Loucy (cell line): ENCODE data around the gene TMEM82.

Experiments used
- H2AFZ ChIP-seq: fragments of 200-600 bp; sonication (generic); 2 replicates; pipeline ENCODE4 v1.6.0; 2016; ENCODE audit warnings: antibody characterized with exemption, mild to moderate bottlenecking, low read length, moderate library complexity
- H3F3A ChIP-seq: fragments of 200-600 bp; 2 replicates; pipeline ENCODE4 v1.6.0; 2016; ENCODE audit warnings: antibody characterized with exemption, low read depth, mild to moderate bottlenecking
- H3K27me3 ChIP-seq: fragments of 200-600 bp; sonication (generic); 2 replicates; pipeline ENCODE4 v1.6.1; 2014; ENCODE audit warnings: low read length, mild to moderate bottlenecking; ENCODE audit not compliant: insufficient read depth, poor library complexity, severe bottlenecking
- H3K36me3 ChIP-seq: fragments of 200-600 bp; sonication (generic); 2 replicates; pipeline ENCODE4 v1.6.1; 2016; ENCODE audit warnings: low read length; ENCODE audit not compliant: insufficient read depth
- H3K4me1 ChIP-seq: fragments of 200-600 bp; sonication (generic); 2 replicates; pipeline ENCODE4 v1.5.1; 2014; ENCODE audit warnings: low read length, mild to moderate bottlenecking; ENCODE audit not compliant: insufficient read depth, poor library complexity, severe bottlenecking
- H3K4me2 ChIP-seq: fragments of 200-600 bp; sonication (generic); 2 replicates; pipeline ENCODE4 v1.6.0; 2014; ENCODE audit warnings: antibody characterized with exemption, low read length, low read depth, mild to moderate bottlenecking; ENCODE audit not compliant: poor library complexity, severe bottlenecking
- H3K4me3 ChIP-seq: fragments of 200-600 bp; sonication (generic); 2 replicates; pipeline ENCODE4 v1.5.1; 2014; ENCODE audit warnings: low read length, mild to moderate bottlenecking, mixed read lengths; ENCODE audit not compliant: poor library complexity, severe bottlenecking
- H3K79me2 ChIP-seq: fragments of 200-600 bp; sonication (generic); 2 replicates; pipeline ENCODE4 v1.6.1; 2014; ENCODE audit warnings: low read length; ENCODE audit not compliant: insufficient read depth
- H3K9ac ChIP-seq: fragments of 200-600 bp; sonication (generic); 2 replicates; pipeline ENCODE4 v1.6.0; 2014; ENCODE audit warnings: mild to moderate bottlenecking, low read depth, low read length, moderate library complexity; ENCODE audit not compliant: poor library complexity, severe bottlenecking
- H3K9me2 ChIP-seq: fragments of 200-600 bp; sonication (generic); replicated peaks from 2 replicates; pipeline ENCODE4 v1.6.1; 2016; ENCODE audit warnings: low read depth, low read length, mixed read lengths
- H3K9me3 ChIP-seq: fragments of 200-600 bp; sonication (generic); 2 replicates; pipeline ENCODE4 v1.6.1; 2014; ENCODE audit warnings: mild to moderate bottlenecking, antibody characterized with exemption, low read length, low read depth; ENCODE audit not compliant: insufficient read depth
- H4K20me1 ChIP-seq: fragments of 200-600 bp; sonication (generic); 2 replicates; pipeline ENCODE4 v1.6.0; 2014; ENCODE audit warnings: antibody characterized with exemption, low read length, mild to moderate bottlenecking; ENCODE audit not compliant: insufficient read depth, poor library complexity, severe bottlenecking
- EZH2phosphoT487 ChIP-seq: fragments of 200-600 bp; IDR thresholded peaks from 2 replicates; pipeline ENCODE4 v1.6.1; 2018; ENCODE audit warnings: antibody characterized with exemption, mild to moderate bottlenecking, moderate library complexity, borderline replicate concordance
- TF ChIP-seq, protein P1 (sequence below): fragments of 200-600 bp; sonication (generic); conservative IDR thresholded peaks from 2 replicates; pipeline ENCODE4 v1.5.1; 2014; ENCODE audit warnings: mild to moderate bottlenecking, antibody characterized with exemption, low read length

TMEM82 gene

DNA sequence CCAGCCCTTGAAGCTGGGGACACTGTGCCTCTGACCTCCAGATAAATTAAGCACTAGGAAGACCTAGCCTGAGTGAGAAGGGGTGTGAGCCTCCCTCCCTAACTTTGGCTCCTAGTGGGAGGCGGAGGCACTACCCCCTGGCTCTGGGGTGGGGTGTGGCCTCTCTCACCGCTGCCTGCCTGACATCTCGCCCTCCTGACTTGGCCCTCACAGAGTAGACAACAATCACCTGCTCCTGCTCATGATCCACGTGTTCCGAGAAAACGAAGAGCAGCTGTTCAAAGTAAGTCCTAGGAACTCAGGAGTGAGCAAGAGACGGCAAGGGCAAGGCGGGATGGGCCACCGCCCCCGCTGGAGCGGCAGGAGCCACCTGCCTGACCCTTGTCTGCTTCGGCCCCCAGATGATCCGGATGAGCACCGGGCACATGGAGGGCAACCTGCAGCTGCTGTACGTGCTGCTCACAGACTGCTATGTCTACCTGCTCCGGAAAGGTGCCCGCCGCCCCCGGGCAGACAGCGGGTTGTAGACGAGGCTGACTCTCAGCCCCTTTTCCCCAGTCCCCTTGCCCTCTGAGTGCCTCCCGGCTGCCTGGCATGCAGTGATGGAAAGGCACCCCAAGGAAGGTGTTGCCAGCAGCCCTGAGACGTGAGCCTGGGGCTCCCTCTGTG is 14.3 kb upstream of the TMEM82 start:
- Histone ChIP-seq H3K9ac (no peak overlapping the region), H3K9me3 (no peaks in the 10 kb centered on the region), H3K4me3 (no peak overlapping the region), H4K20me1 (no peaks in the 10 kb centered on the region), H3K79me2 (no peaks in the 10 kb centered on the region), H3F3A (no peaks in the 10 kb centered on the region), H3K4me2 (no peak overlapping the region), H3K4me1 (no peaks in the 10 kb centered on the region), H3K9me2 (no peaks in the 10 kb centered on the region), H3K27me3 (no peaks in the 10 kb centered on the region), H2AFZ (no peak overlapping the region), H3K36me3 (peaks cover 61% of the 10 kb centered on the region; the same call in 1 of the 2 replicates)
- TF ChIP-seq EZH2phosphoT487: no peak
- TF ChIP-seq, protein P1, sequence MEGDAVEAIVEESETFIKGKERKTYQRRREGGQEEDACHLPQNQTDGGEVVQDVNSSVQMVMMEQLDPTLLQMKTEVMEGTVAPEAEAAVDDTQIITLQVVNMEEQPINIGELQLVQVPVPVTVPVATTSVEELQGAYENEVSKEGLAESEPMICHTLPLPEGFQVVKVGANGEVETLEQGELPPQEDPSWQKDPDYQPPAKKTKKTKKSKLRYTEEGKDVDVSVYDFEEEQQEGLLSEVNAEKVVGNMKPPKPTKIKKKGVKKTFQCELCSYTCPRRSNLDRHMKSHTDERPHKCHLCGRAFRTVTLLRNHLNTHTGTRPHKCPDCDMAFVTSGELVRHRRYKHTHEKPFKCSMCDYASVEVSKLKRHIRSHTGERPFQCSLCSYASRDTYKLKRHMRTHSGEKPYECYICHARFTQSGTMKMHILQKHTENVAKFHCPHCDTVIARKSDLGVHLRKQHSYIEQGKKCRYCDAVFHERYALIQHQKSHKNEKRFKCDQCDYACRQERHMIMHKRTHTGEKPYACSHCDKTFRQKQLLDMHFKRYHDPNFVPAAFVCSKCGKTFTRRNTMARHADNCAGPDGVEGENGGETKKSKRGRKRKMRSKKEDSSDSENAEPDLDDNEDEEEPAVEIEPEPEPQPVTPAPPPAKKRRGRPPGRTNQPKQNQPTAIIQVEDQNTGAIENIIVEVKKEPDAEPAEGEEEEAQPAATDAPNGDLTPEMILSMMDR: no peak

DNA sequence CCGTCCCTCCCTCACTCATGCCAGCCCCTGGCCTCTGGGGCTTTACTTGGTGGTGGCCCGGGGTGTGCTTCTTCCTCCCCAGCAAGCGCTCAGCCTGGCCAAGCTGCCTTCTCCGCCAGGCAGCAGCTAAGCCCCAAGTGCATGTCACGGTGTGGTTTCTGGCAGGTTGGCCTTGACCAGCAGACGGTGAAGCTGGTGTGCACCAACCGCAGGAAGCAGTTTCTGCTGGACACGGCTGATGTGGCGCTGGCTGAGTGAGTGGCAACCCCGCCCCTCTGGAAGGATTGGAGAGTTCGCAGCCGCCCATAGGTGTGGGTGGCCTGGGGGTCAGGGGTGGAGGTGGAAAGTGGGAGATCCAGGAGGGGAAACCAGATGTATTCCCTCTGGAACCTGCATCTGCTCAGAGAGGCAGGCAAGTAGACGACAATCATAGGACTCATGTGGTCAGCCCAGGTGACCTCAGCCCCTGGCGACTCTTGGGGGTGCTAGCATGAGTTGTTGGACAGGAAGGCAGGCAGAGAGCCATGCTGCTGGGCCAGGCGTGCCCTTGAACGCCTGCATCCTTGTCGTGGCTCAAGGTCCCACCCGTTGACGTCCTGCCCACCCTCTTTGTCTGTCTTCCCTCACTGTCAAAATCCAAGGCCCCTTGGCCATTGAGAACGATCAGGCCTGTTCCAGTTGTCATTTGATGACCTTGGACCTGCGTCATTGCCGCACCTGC is 13.2 kb upstream of the TMEM82 start:
- H3F3A ChIP-seq: no peaks in the 10 kb centered on the region
- H3K4me2 ChIP-seq: no peak overlapping the region
- H2AFZ ChIP-seq: no peak overlapping the region
- H3K4me3 ChIP-seq: no peak overlapping the region
- no peaks in the 10 kb centered on the region for H3K4me1 ChIP-seq
- TF ChIP-seq, protein P1: no peak
- TF ChIP-seq EZH2phosphoT487: no peak
- H3K9me2 ChIP-seq: no peaks in the 10 kb centered on the region
- H3K9me3 ChIP-seq: no peaks in the 10 kb centered on the region
- H3K36me3 ChIP-seq: peaks cover 56% of the 10 kb centered on the region; the same call in 1 of the 2 replicates
- H4K20me1 ChIP-seq: no peaks in the 10 kb centered on the region
- H3K79me2 ChIP-seq: no peaks in the 10 kb centered on the region
- H3K9ac ChIP-seq: no peak overlapping the region
- no peaks in the 10 kb centered on the region for H3K27me3 ChIP-seq

DNA sequence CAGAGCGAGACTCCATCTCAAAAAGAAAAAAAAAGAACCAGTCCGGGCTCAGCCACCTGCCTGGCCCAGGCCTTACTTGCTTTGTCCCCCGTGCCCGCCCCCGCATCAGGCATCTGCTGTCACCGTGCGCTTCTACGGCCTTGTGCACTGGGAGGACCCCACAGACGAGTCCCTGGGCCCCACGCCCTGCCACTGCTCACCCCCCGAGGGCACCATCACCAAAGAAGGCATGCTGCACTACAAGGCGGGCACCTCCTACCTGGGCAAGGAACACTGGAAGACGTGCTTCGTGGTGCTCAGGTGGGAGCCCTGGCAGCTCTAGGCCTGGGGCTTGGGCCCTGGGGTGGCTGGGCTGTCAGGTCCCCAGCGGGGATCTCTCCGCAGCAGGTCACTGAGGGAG is 11.9 kb upstream of the TMEM82 start:
- Histone ChIP-seq H3K27me3 (no peaks in the 10 kb centered on the region), H3K36me3 (peaks cover 50% of the 10 kb centered on the region; the same call in 1 of the 2 replicates), H4K20me1 (no peaks in the 10 kb centered on the region), H3K79me2 (no peaks in the 10 kb centered on the region), H3F3A (no peaks in the 10 kb centered on the region), H2AFZ (no peak overlapping the region), H3K4me2 (no peak overlapping the region), H3K9me2 (no peaks in the 10 kb centered on the region), H3K9me3 (no peaks in the 10 kb centered on the region), H3K4me1 (no peaks in the 10 kb centered on the region), H3K9ac (no peak overlapping the region), H3K4me3 (no peak overlapping the region)
- TF ChIP-seq, protein P1: no peak
- no peak for TF ChIP-seq EZH2phosphoT487
